SK-N-SH (cell line): ENCODE measurements around the gene NR6A1. TPM values are rescaled to one million over a fixed set of nuclear protein-coding genes. Genes with fewer than 3 reads are reported as not detected.

Experiments
- CTCF ChIA-PET: fragments of 300-600, 350-600 bp; formaldehyde crosslinking; extraction: SDS; loops from one replicate; lab custom pipeline; 2021; lab: Yijun Ruan, JAX
- POLR2A ChIA-PET: fragments of 350-600 bp; sonication (Branson Sonifier 250); formaldehyde crosslinking; extraction: SDS; loops from one replicate; lab custom pipeline; 2020; ENCODE audit warnings: antibody characterized with exemption, inconsistent platforms; lab: Yijun Ruan, JAX
- DNase-seq: peaks from one replicate; pipeline ENCODE4 v3.0.0; 2012
- H2AFZ ChIP-seq: fragments of 200-600 bp; sonication (generic); 2 replicates; pipeline ENCODE4 v1.8.1; 2016; ENCODE audit warnings: antibody characterized with exemption, mild to moderate bottlenecking, low read depth
- H3F3A ChIP-seq: fragments of 200-600 bp; sonication (generic); replicated peaks from 2 replicates; pipeline ENCODE3; 2016; ENCODE audit warnings: antibody characterized with exemption, mild to moderate bottlenecking; ENCODE audit not compliant: insufficient read depth
- H3K27ac ChIP-seq, 2 experiments: fragments of 200-500 bp in 1 of 2; fragments of 200-600 bp in 1 of 2; sonication (Bioruptor generic) in 1 of 2; sonication (generic), shearing (Covaris generic) in 1 of 2; 2 replicates each; pipeline versions ENCODE4 v1.5.1 to v1.6.1; 2014 to 2016; ENCODE audit warnings: low read depth in 2 of 2, inconsistent platforms in 1 of 2, low read length in 1 of 2, mild to moderate bottlenecking in 1 of 2, mixed read lengths in 1 of 2
- H3K27me3 ChIP-seq: fragments of 200-600 bp; sonication (generic), shearing (Covaris generic); 2 replicates; pipeline ENCODE4 v1.6.1; 2016; ENCODE audit warnings: mixed run types; ENCODE audit not compliant: insufficient read depth
- H3K36me3 ChIP-seq, 2 experiments: fragments of 200-500 bp in 1 of 2; fragments of 200-600 bp in 1 of 2; sonication (Bioruptor generic) in 1 of 2; sonication (generic) in 1 of 2; replicated peaks in 1 of 2; 2 replicates each; pipeline versions ENCODE3 to v1.5.1; 2014 to 2016; ENCODE audit warnings: low read length in 1 of 2, mild to moderate bottlenecking in 1 of 2; ENCODE audit not compliant: insufficient read depth in 2 of 2, control insufficient read depth in 1 of 2
- H3K4me1 ChIP-seq, 2 experiments: fragments of 200-500 bp in 1 of 2; fragments of 200-600 bp in 1 of 2; sonication (Bioruptor generic) in 1 of 2; sonication (generic), shearing (Covaris generic) in 1 of 2; 2 replicates each; pipeline versions ENCODE4 v1.5.1 to v1.6.1; 2014 to 2016; ENCODE audit warnings: low read depth in 1 of 2, low read length in 1 of 2, mixed run types in 1 of 2; ENCODE audit not compliant: insufficient read depth in 2 of 2, control insufficient read depth in 1 of 2
- H3K4me2 ChIP-seq: fragments of 200-600 bp; sonication (generic), shearing (Covaris generic); 2 replicates; pipeline ENCODE4 v1.6.1; 2017; ENCODE audit warnings: mixed run types
- H3K4me3 ChIP-seq, 2 experiments: fragments of 200-500 bp in 1 of 2; fragments of 200-600 bp in 1 of 2; sonication (Bioruptor generic) in 1 of 2; sonication (generic), shearing (Covaris generic) in 1 of 2; 2 replicates each; pipeline versions ENCODE4 v1.5.1 to v1.8.1; 2014 to 2016; ENCODE audit warnings: low read depth in 2 of 2, inconsistent platforms in 1 of 2, low read length in 1 of 2, mild to moderate bottlenecking in 1 of 2, mixed read lengths in 1 of 2, moderate library complexity in 1 of 2
- H3K79me2 ChIP-seq: fragments of 200-600 bp; sonication (generic); 2 replicates; pipeline ENCODE4 v1.8.1; 2017; ENCODE audit warnings: mild to moderate bottlenecking; ENCODE audit not compliant: insufficient read depth
- H3K9ac ChIP-seq: fragments of 200-600 bp; sonication (generic); 2 replicates; pipeline ENCODE4 v1.6.1; 2017; ENCODE audit warnings: mixed run types
- H3K9me2 ChIP-seq: fragments of 200-600 bp; sonication (generic); 2 replicates; pipeline ENCODE4 v1.6.1; 2017; ENCODE audit warnings: mixed run types
- H3K9me3 ChIP-seq: fragments of 200-600 bp; sonication (generic); 2 replicates; pipeline ENCODE4 v1.6.1; 2017; ENCODE audit warnings: mixed run types, mild to moderate bottlenecking, moderate library complexity
- H4K20me1 ChIP-seq: fragments of 200-600 bp; sonication (generic); 2 replicates; pipeline ENCODE4 v1.6.1; 2017; ENCODE audit warnings: mild to moderate bottlenecking, mixed run types; ENCODE audit not compliant: insufficient read depth
- CTCF ChIP-seq: fragments of 200-600 bp; sonication (generic); IDR thresholded peaks from 2 replicates; pipeline ENCODE4 v1.6.1; 2017; ENCODE audit warnings: antibody characterized with exemption, mild to moderate bottlenecking, moderate library complexity
- FOXJ3 ChIP-seq: sonication (generic); formaldehyde crosslinking; IDR thresholded peaks from 2 replicates; pipeline ENCODE4 v1.5.1; 2020; ENCODE audit warnings: mild to moderate bottlenecking, missing genetic modification reagents
- FOXM1 ChIP-seq: IDR thresholded peaks from 2 replicates; pipeline ENCODE4 v1.4.0; 2012; ENCODE audit warnings: low read depth, mild to moderate bottlenecking
- IRF3 ChIP-seq: fragments of 150-350 bp; IDR thresholded peaks from 2 replicates; pipeline ENCODE4 v1.6.1; 2016; ENCODE audit warnings: mild to moderate bottlenecking, low read depth, low read length
- JUND ChIP-seq: IDR thresholded peaks from 2 replicates; pipeline ENCODE4 v1.4.0; 2012
- MAX ChIP-seq: IDR thresholded peaks from 2 replicates; pipeline ENCODE4 v1.4.0; 2012; ENCODE audit warnings: low read depth
- NFIC ChIP-seq: IDR thresholded peaks from 2 replicates; pipeline ENCODE4 v1.4.0; 2012; ENCODE audit warnings: borderline replicate concordance
- RCOR1 ChIP-seq: fragments of 150-350 bp; IDR thresholded peaks from 2 replicates; pipeline ENCODE4 v1.6.1; 2017; ENCODE audit warnings: antibody characterized with exemption, low read length
- RFX5 ChIP-seq: IDR thresholded peaks from 2 replicates; pipeline ENCODE4 v1.6.1; 2012; ENCODE audit warnings: mild to moderate bottlenecking, improper control_type of control experiment, low read length
- RXRA ChIP-seq: IDR thresholded peaks from 2 replicates; pipeline ENCODE4 v1.4.0; 2012; ENCODE audit warnings: low read depth, mild to moderate bottlenecking, borderline replicate concordance
- TAF1 ChIP-seq: IDR thresholded peaks from 2 replicates; pipeline ENCODE4 v1.6.1; 2012; ENCODE audit warnings: low read depth, mild to moderate bottlenecking, low read length, moderate library complexity, borderline replicate concordance
- TCF12 ChIP-seq: IDR thresholded peaks from 2 replicates; pipeline ENCODE4 v1.4.0; 2012
- TEAD4 ChIP-seq: IDR thresholded peaks from 2 replicates; pipeline ENCODE4 v1.4.0; 2012; ENCODE audit warnings: mild to moderate bottlenecking, borderline replicate concordance; ENCODE audit not compliant: insufficient read depth
- USF1 ChIP-seq: IDR thresholded peaks from 2 replicates; pipeline ENCODE4 v1.4.0; 2012; ENCODE audit warnings: low read depth, borderline replicate concordance
- USF2 ChIP-seq: fragments of 150-350 bp; IDR thresholded peaks from 2 replicates; pipeline ENCODE4 v1.6.1; 2017; ENCODE audit warnings: antibody characterized with exemption, low read length, low read depth, borderline replicate concordance
- YY1 ChIP-seq: IDR thresholded peaks from 2 replicates; pipeline ENCODE4 v1.4.0; 2012; ENCODE audit warnings: low read depth, mild to moderate bottlenecking
- WGBS: methylation state at CpG from one replicate; pipeline ENCODE4 v1.1.6; 2017; ENCODE audit warnings: low lambda C conversion rate; 5-methylcytosine and 5-hydroxymethylcytosine counted together
- polyA plus RNA-seq, 3 experiments: library from polyadenylated mRNA; depleted of rRNA; stranded (reverse); fragments of >200 nt; gene quantifications; 2 replicates each; pipeline ENCODE4 v1.2.3, GENCODE V29; 2012

The NR6A1 gene
- polyA plus RNA-seq, 1 of the 3 experiments (the other 2 are of a cell fraction) = 1.2 TPM

GRCh38 chr9:124741662-124742061, 29.4 kb downstream of the NR6A1 start (continued):
- TF ChIP-seq USF1 = no peak
- TF ChIP-seq YY1 = no peak
- no peak for TF ChIP-seq MAX
- no peak for TF ChIP-seq CTCF
- peak; percentile 44; the same call in 1 of the 2 replicates for TF ChIP-seq RXRA
- TF ChIP-seq JUND = no peak; the same call in 1 of the 2 replicates

GRCh38 chr9:124741149-124741548, 30.0 kb downstream of the NR6A1 start:
- no peaks in the 10 kb centered on the region for H3K9me3 ChIP-seq
- WGBS = 87% methylated on average over 4 of the region's 4 CpGs
- H3K27ac ChIP-seq = peak overlapping the region in 1 of 2 experiments; percentile 64; a peak in 2 of 4 replicates
- H3K9ac ChIP-seq = no peak overlapping the region
- no peak for TF ChIP-seq NFIC
- TF ChIP-seq, all 33 proteins: peak for 0
- Histone ChIP-seq H3K4me3 (no peak overlapping the region), H3F3A (peaks cover 24% of the 10 kb centered on the region), H4K20me1 (no peaks in the 10 kb centered on the region), H3K79me2 (peaks cover 14% of the 10 kb centered on the region; the same call in 1 of the 2 replicates), H3K4me2 (no peak overlapping the region), H2AFZ (no peak overlapping the region), H3K36me3 (no peaks in the 10 kb centered on the region), H3K27me3 (no peaks in the 10 kb centered on the region), H3K9me2 (no peaks in the 10 kb centered on the region), H3K4me1 (peaks cover 8 to 28% of the 10 kb centered on the region in 2 experiments)
- POLR2A ChIA-PET = no interaction called here
- DNase-seq = no peak
- CTCF ChIA-PET = no interaction called here

GRCh38 chr9:124739360-124739759, 31.8 kb downstream of the NR6A1 start:
- ChIA-PET POLR2A (no interaction called here), CTCF (interaction anchor here (1.6 to 2.6 kb wide), 2 partner anchors 27 to 122 kb away, joined by 6 to 8 read pairs; no protein-coding TSS in a partner anchor)
- H3K27ac ChIP-seq = no peak overlapping the region
- peaks cover 31% of the 10 kb centered on the region for H3F3A ChIP-seq
- 86% methylated on average over 2 of the region's 2 CpGs for WGBS
- H3K36me3 ChIP-seq = no peaks in the 10 kb centered on the region
- no peak overlapping the region for H3K4me2 ChIP-seq
- no peak overlapping the region for H3K9ac ChIP-seq
- H3K9me2 ChIP-seq = no peaks in the 10 kb centered on the region
- H3K9me3 ChIP-seq = no peaks in the 10 kb centered on the region
- H2AFZ ChIP-seq = no peak overlapping the region
- H3K4me1 ChIP-seq = peaks cover 8 to 43% of the 10 kb centered on the region in 2 experiments
- H3K27me3 ChIP-seq = no peaks in the 10 kb centered on the region
- H3K79me2 ChIP-seq = peaks cover 11% of the 10 kb centered on the region; the same call in 1 of the 2 replicates
- no peaks in the 10 kb centered on the region for H4K20me1 ChIP-seq
- DNase-seq = no peak
- H3K4me3 ChIP-seq = no peak overlapping the region
- TF ChIP-seq RXRA (no peak), TEAD4 (no peak), FOXM1 (no peak), TCF12 (no peak), FOXJ3 (no peak), TAF1 (no peak), USF2 (no peak), RCOR1 (no peak), USF1 (no peak), RFX5 (no peak), IRF3 (no peak)
